ENCODE measurements around the gene CFAP100. TPM values are rescaled to one million over a fixed set of nuclear protein-coding genes. Genes with fewer than 3 reads are reported as not detected.

CFAP100 gene
- total and polyA plus RNA-seq, 10 of the 15 experiments (the other 5 are each of a cell fraction or from before 2014, with no cell fraction given): 0.04 to 0.27 TPM; not detected in 8

- Histone ChIP-seq H4K20me1 (ENCODE audit: control insufficient read depth, insufficient read depth) (no peaks in the 10 kb centered on the region), H3K4me1 (ENCODE audit: control insufficient read depth, insufficient read depth, low read length) (peaks cover 8% of the 10 kb centered on the region; the same call in 1 of the 2 replicates), H3K27ac (ENCODE audit: control insufficient read depth, insufficient read depth) (no peak overlapping the region), H3K4me2 (ENCODE audit: control insufficient read depth, insufficient read depth) (no peak overlapping the region), H3K79me2 (ENCODE audit: control insufficient read depth, insufficient read depth, low read length) (no peaks in the 10 kb centered on the region), H3K36me3 (ENCODE audit: control insufficient read depth in 2 of 2, insufficient read depth in 2 of 2, low read length in 1 of 2) (no peaks in the 10 kb centered on the region), H2AFZ (ENCODE audit: control insufficient read depth, low read depth, low read length) (no peak overlapping the region), H3K9ac (ENCODE audit: control insufficient read depth, insufficient read depth, low read length) (no peak overlapping the region), H3K4me3 (no peak overlapping the region), H3K9me3 (replicated peaks; ENCODE audit: control insufficient read depth, insufficient read depth, low read length) (peaks cover 3% of the 10 kb centered on the region; the same call in 1 of the 3 replicates), H3K27me3 (replicated peaks in 1 of 2; ENCODE audit: control insufficient read depth in 2 of 2, insufficient read depth in 2 of 2, low read length in 1 of 2) (no peaks in the 10 kb centered on the region; a peak in 1 of 4 replicates)
- ChIA-PET SMC1A (ENCODE audit: uncharacterized antibody, unreplicated experiment) (interaction anchor here (1.1 kb wide), 1 partner anchor 46 kb away, joined by 3 read pairs; no protein-coding TSS in a partner anchor), POLR2A (no interaction called here), CTCF (interaction anchor here (0.8 kb wide), 1 partner anchor 198 kb away, joined by 3 read pairs; no protein-coding TSS in a partner anchor), RAD21 (ENCODE audit: unreplicated experiment) (interaction anchor here (1.1 kb wide), 1 partner anchor 80 kb away, joined by 3 read pairs; the partner anchor contains the start of gene ZXDC)
- whole genome bisulfite sequencing (ENCODE audit: insufficient coverage, insufficient replicate concordance, low lambda C conversion rate, missing lambda C conversion rate): 47% methylated on average over 6 of the region's 6 CpGs
- intact Hi-C loops (cut with micrococcal nuclease; ENCODE audit: unreplicated experiment): no loop called here
- no TSS peak for BruUV-seq (replicated peaks)
- in situ Hi-C loops (cut with MboI): loop anchor here (10.0 to 25.0 kb wide), 2 partner anchors 109 to 261 kb away; no protein-coding TSS in a partner anchor
- FAIRE-seq: no peak
- DNase-seq (ENCODE audit: low read depth, low spot score): no peak
- no peak for ATAC-seq
- no peak for TF ChIP-seq TBL1XR1 (IDR thresholded peaks at IDR 0.05; ENCODE audit: low read depth, low read length)
- no peak for TF ChIP-seq SUZ12 (IDR thresholded peaks at IDR 0.05; ENCODE audit: unreplicated experiment)
- no peak for TF ChIP-seq KDM1A (IDR thresholded peaks at IDR 0.05; ENCODE audit: borderline replicate concordance)
- TF ChIP-seq EP300 (IDR thresholded peaks at IDR 0.05; ENCODE audit: borderline replicate concordance in 1 of 2, control insufficient read depth in 1 of 2, low read depth in 2 of 2, low read length in 2 of 2): no peak
- no peak for TF ChIP-seq MTA3 (IDR thresholded peaks at IDR 0.05; ENCODE audit: borderline replicate concordance, low read length)
- no peak for TF ChIP-seq ZNF207 (IDR thresholded peaks at IDR 0.05; ENCODE audit: borderline replicate concordance)
- no peak for TF ChIP-seq NFIC (IDR thresholded peaks at IDR 0.05; ENCODE audit: low read depth, low read length)
- TF ChIP-seq YY1 (IDR thresholded peaks at IDR 0.05; ENCODE audit: low read depth, low read length): no peak
- no peak for TF ChIP-seq PKNOX1 (IDR thresholded peaks at IDR 0.05)
- no peak for TF ChIP-seq RAD21 (IDR thresholded peaks at IDR 0.05; ENCODE audit: insufficient read depth, low read depth, low read length)
- no peak for TF ChIP-seq CBX3 (IDR thresholded peaks at IDR 0.05; ENCODE audit: borderline replicate concordance, low read depth)
- TF ChIP-seq ASH2L (IDR thresholded peaks at IDR 0.05; ENCODE audit: borderline replicate concordance, low read depth): no peak
- TF ChIP-seq GABPA (IDR thresholded peaks at IDR 0.05; ENCODE audit: low read depth): no peak
- TF ChIP-seq ZNF687 (IDR thresholded peaks at IDR 0.05): no peak
Observed at GRCh38 chr3:126395846-126396513, 1.3 kb downstream of the CFAP100 start.

Measured in GM12878 (cell line).